Measurements from ENCODE around the gene SLC22A1.
"Not testable (repeated sequence)": the region's sequence is repeated elsewhere in the genome, so short reads cannot be mapped to it uniquely, and the experiment has no call there.

SLC22A1 gene

GRCh38 chr6:160085713-160086505, 35.7 kb upstream of the SLC22A1 start:
- Mint-ChIP-seq H3K9me3 (no peaks in the 10 kb centered on the region), H3K36me3 (ENCODE audit: insufficient read depth) (peaks cover 66% of the 10 kb centered on the region), H3K4me3 (no peak overlapping the region), H3K27me3 (no peaks in the 10 kb centered on the region), H3K4me1 (peaks cover 10% of the 10 kb centered on the region), H3K27ac (ENCODE audit: low read depth) (no peak overlapping the region)
- ATAC-seq (replicated peaks; ENCODE audit: extremely low read depth, poor library complexity, severe bottlenecking) (no peak), DNase-seq (ENCODE audit: low spot score in 2 of 2) (no peak)

DNA sequence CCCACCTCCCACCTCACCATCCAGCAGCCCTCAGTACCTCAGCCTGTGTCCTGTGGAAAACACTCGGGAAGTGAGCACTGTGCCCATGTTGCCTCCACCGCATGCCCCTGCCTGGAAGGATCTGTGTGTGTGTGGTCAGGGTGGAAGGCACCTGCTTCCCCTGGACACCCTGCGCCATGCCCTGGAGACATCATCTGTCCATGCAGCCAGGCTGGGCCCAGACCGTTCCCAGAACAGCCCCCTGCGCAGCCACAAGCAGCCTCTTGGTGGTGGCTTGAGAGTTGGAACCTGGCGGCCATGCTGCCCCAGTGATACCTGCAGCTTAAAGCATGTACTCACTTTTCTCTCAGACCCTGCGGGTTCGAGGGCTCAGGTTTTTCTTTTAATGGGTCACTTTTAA, 34.9 kb upstream of the SLC22A1 start:
- Mint-ChIP-seq H3K9me3 (no peaks in the 10 kb centered on the region), H3K4me1 (peaks cover 10% of the 10 kb centered on the region), H3K27me3 (no peaks in the 10 kb centered on the region), H3K4me3 (no peak overlapping the region), H3K27ac (ENCODE audit: low read depth) (no peak overlapping the region), H3K36me3 (ENCODE audit: insufficient read depth) (peaks cover 65% of the 10 kb centered on the region)
- DNase-seq (ENCODE audit: low spot score in 2 of 2) (no peak), ATAC-seq (replicated peaks; ENCODE audit: extremely low read depth, poor library complexity, severe bottlenecking) (no peak)

- no peaks in the 10 kb centered on the region for H3K9me3 Mint-ChIP-seq
- no peak for ATAC-seq (replicated peaks; ENCODE audit: extremely low read depth, poor library complexity, severe bottlenecking)
- no peaks in the 10 kb centered on the region for H3K27me3 Mint-ChIP-seq
- no peak overlapping the region for H3K27ac Mint-ChIP-seq (ENCODE audit: low read depth)
- no peak for DNase-seq (ENCODE audit: low spot score in 2 of 2)
- H3K4me3 Mint-ChIP-seq = no peak overlapping the region
- H3K36me3 Mint-ChIP-seq (ENCODE audit: insufficient read depth) = peaks cover 61% of the 10 kb centered on the region
- peaks cover 10% of the 10 kb centered on the region for H3K4me1 Mint-ChIP-seq
These were observed 33.4 kb upstream of the SLC22A1 start for GRCh38 chr6:160088069-160088783.

- no peak overlapping the region for H3K27ac Mint-ChIP-seq (ENCODE audit: low read depth)
These were observed 32.7 kb upstream of the SLC22A1 start for GRCh38 chr6:160088784-160089533.

DNA sequence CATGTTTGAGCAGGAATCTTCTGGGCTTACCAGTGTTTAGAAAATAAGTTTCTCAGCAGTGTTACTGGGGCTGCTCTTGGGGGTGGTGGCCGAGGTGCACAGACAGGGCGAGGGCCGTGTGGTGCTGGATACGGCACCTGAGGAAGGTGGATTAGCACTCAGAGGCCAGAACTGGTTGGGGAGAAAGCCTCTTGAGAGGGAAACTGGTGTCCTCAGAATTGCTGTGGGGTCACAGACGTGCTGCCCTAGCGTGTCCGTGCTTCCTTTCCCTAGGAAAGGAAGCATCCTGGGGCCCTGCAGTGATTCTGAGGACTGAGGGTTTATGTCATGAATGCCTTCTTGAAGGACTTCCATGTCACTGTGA, 32.1 kb upstream of the SLC22A1 start:
- no peak for ATAC-seq (replicated peaks; ENCODE audit: extremely low read depth, poor library complexity, severe bottlenecking)
- no peak overlapping the region for H3K4me3 Mint-ChIP-seq
- DNase-seq (ENCODE audit: low spot score in 2 of 2) = no peak
- H3K4me1 Mint-ChIP-seq = peaks cover 10% of the 10 kb centered on the region
- H3K9me3 Mint-ChIP-seq = no peaks in the 10 kb centered on the region
- H3K27ac Mint-ChIP-seq (ENCODE audit: low read depth) = no peak overlapping the region
- no peaks in the 10 kb centered on the region for H3K27me3 Mint-ChIP-seq
- H3K36me3 Mint-ChIP-seq (ENCODE audit: insufficient read depth) = peaks cover 59% of the 10 kb centered on the region

More at GRCh38 chr6:160088784-160089533, 32.7 kb upstream of the SLC22A1 start:
- Mint-ChIP-seq H3K36me3 (ENCODE audit: insufficient read depth) (peaks cover 62% of the 10 kb centered on the region), H3K4me1 (peaks cover 10% of the 10 kb centered on the region), H3K4me3 (no peak overlapping the region), H3K9me3 (no peaks in the 10 kb centered on the region), H3K27me3 (no peaks in the 10 kb centered on the region)
- no peak for DNase-seq (ENCODE audit: low spot score in 2 of 2)
- no peak for ATAC-seq (replicated peaks; ENCODE audit: extremely low read depth, poor library complexity, severe bottlenecking)

- H3K9me3 Mint-ChIP-seq; H3K4me3 Mint-ChIP-seq; H3K27me3 Mint-ChIP-seq; H3K4me1 Mint-ChIP-seq; H3K27ac Mint-ChIP-seq (ENCODE audit: low read depth); ATAC-seq (replicated peaks; ENCODE audit: extremely low read depth, poor library complexity, severe bottlenecking); DNase-seq (ENCODE audit: low spot score in 2 of 2): not testable (repeated sequence)
- H3K36me3 Mint-ChIP-seq (ENCODE audit: insufficient read depth) = peaks cover 56% of the 10 kb centered on the region
These were observed 31.0 kb upstream of the SLC22A1 start for GRCh38 chr6:160090442-160091239.

GRCh38 chr6:160092176-160092575, 29.4 kb upstream of the SLC22A1 start:
- ATAC-seq (replicated peaks; ENCODE audit: extremely low read depth, poor library complexity, severe bottlenecking); DNase-seq (ENCODE audit: low spot score in 2 of 2); H3K9me3 Mint-ChIP-seq; H3K4me3 Mint-ChIP-seq; H3K27me3 Mint-ChIP-seq; H3K4me1 Mint-ChIP-seq; H3K27ac Mint-ChIP-seq (ENCODE audit: low read depth): not testable (repeated sequence)
- peaks cover 61% of the 10 kb centered on the region for H3K36me3 Mint-ChIP-seq (ENCODE audit: insufficient read depth)

DNA sequence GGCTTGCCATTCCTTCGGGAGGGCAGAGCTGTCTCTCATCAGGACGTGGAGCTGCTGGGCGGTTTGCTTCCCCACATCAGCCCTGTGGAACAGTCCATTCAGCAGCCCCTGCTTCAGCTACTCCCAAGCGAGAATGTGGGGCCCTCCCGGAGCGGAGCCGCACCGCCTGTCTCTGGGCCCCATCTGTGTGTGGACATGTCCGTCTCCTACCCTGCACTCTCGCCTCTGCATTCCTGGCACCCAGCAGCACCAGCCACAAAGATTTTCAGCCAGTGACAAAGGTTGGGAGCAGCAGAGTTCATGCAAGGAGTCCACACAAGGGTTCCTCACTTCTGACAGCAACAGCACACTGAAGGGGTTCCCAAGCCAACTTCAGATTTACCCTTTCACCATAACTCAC, 29.0 kb upstream of the SLC22A1 start:
- ATAC-seq (replicated peaks; ENCODE audit: extremely low read depth, poor library complexity, severe bottlenecking) (no peak), DNase-seq (ENCODE audit: low spot score in 2 of 2) (no peak)
- Mint-ChIP-seq H3K27me3 (no peaks in the 10 kb centered on the region), H3K36me3 (ENCODE audit: insufficient read depth) (peaks cover 61% of the 10 kb centered on the region), H3K4me3 (no peak overlapping the region), H3K27ac (ENCODE audit: low read depth) (no peak overlapping the region), H3K9me3 (no peaks in the 10 kb centered on the region), H3K4me1 (no peaks in the 10 kb centered on the region)

DNA sequence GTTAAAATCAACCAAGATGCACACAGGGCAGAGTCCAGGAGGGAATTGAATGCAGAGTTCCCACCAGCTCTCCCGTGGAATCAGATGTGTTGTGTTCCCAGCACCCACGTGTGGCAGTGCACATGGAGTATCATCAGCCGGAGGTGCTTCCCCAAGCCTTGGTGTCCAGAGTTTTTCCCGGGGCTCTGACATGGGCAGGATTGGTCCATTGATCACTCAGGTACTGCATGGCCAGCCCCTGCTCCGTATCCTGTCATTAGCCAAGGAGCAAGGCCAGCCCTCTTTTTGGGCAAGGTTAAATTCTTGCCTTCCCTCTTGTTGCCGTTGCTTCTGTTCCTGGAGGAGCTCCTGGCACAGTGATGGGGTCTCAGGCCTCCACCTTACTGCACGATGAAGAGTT, 28.6 kb upstream of the SLC22A1 start:
- DNase-seq (ENCODE audit: low spot score in 2 of 2) (no peak), ATAC-seq (replicated peaks; ENCODE audit: extremely low read depth, poor library complexity, severe bottlenecking) (no peak)
- Mint-ChIP-seq H3K4me3 (no peak overlapping the region), H3K36me3 (ENCODE audit: insufficient read depth) (peaks cover 61% of the 10 kb centered on the region), H3K27me3 (no peaks in the 10 kb centered on the region), H3K4me1 (no peaks in the 10 kb centered on the region), H3K9me3 (no peaks in the 10 kb centered on the region), H3K27ac (ENCODE audit: low read depth) (no peak overlapping the region)

- peaks cover 64% of the 10 kb centered on the region for H3K36me3 Mint-ChIP-seq (ENCODE audit: insufficient read depth)
- no peak for ATAC-seq (replicated peaks; ENCODE audit: extremely low read depth, poor library complexity, severe bottlenecking)
- no peak overlapping the region for H3K27ac Mint-ChIP-seq (ENCODE audit: low read depth)
- no peaks in the 10 kb centered on the region for H3K9me3 Mint-ChIP-seq
- no peaks in the 10 kb centered on the region for H3K4me1 Mint-ChIP-seq
- DNase-seq (ENCODE audit: low spot score in 2 of 2) = no peak
- no peaks in the 10 kb centered on the region for H3K27me3 Mint-ChIP-seq
- no peak overlapping the region for H3K4me3 Mint-ChIP-seq
These were observed 27.7 kb upstream of the SLC22A1 start for GRCh38 chr6:160093946-160094345.

DNA sequence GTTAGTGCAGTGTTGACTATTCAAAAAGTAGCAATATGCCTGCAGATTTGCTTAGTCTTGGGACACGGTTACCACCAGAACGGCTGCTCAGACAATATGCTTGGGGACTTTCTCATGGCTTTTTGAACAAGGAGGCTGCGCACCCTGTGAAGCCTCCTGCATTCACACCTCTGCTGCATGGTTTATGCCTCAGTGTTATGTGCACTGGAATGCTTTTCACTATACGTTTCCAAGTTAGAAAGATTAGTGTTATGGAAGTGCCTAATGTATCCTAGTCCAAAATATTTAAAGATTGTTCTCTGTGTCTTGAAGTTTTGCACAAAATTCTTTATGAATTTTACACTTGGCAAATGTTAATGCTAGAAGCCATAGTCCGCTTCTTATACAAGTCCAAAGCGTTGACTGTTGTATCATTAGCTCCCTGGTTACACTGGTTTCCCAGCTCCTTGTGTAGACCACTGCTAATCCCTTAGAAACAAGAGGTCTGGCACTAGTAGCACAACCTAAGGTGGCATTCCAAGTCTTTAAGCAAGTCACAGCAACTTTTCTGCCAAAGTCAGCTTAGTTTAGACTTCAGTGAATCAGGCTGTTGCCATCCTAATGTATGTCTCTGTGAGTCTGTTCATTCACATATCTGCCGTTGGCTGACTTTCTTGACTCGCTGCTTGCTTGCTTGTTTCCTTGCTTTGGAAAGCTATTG, 26.3 kb upstream of the SLC22A1 start:
- no peaks in the 10 kb centered on the region for H3K9me3 Mint-ChIP-seq
- ATAC-seq (replicated peaks; ENCODE audit: extremely low read depth, poor library complexity, severe bottlenecking) (no peak), DNase-seq (ENCODE audit: low spot score in 2 of 2) (no peak)
- H3K36me3 Mint-ChIP-seq (ENCODE audit: insufficient read depth) = peaks cover 54% of the 10 kb centered on the region
- no peaks in the 10 kb centered on the region for H3K27me3 Mint-ChIP-seq
- H3K27ac Mint-ChIP-seq (ENCODE audit: low read depth) = no peak overlapping the region
- H3K4me3 Mint-ChIP-seq = no peak overlapping the region
- H3K4me1 Mint-ChIP-seq = peaks cover 5% of the 10 kb centered on the region

Data from central memory CD8-positive, alpha-beta T cell (primary cell).